ENCODE data around the gene PLLP. TPM values are rescaled to one million over a fixed set of nuclear protein-coding genes. Genes with fewer than 3 reads are reported as not detected.

Gene PLLP, protein sequence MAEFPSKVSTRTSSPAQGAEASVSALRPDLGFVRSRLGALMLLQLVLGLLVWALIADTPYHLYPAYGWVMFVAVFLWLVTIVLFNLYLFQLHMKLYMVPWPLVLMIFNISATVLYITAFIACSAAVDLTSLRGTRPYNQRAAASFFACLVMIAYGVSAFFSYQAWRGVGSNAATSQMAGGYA
- under 1 TPM; 0.34 to 0.54 TPM for total RNA-seq

DNA sequence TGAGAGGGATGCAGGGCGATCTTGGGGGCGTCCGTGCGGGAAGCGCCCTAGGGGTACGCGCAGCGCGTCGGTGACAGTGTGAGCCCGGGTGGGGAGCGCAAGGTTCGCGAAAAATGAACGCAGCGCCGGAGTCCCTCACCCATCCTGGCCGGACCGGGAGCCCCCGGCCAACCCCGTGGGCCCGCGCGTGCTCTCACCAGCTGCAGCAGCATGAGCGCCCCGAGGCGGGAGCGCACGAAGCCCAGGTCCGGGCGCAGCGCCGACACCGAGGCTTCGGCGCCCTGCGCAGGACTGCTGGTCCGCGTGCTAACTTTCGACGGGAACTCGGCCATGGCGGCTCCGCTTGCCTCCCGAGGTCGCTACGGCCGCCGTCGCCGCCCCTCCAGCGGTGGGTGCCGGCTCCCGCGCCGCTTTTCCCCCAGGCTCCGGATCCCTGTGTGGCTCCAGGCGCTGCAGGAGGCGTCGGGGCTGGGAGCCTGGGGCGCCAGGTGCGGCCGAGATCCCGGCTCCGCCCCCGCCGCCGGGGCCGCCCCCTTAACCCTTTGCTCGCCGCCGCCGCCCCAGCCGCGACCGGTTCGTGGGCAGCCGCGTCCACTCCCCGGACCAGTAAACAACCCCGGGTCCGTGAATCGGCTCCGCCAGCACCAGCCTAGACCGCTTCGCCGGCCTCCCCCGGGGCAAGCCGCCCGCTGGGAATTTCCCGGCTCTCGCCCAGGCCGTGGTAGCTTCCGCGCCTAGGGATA is at the start of gene PLLP:
Gene PLLP (minus strand): TSS at position 464 of the 743 bp plus-strand sequence. CDS start 132 bp downstream, at position 332.
- no peaks in the 10 kb centered on the region for H3K9me3 Mint-ChIP-seq
- peak; percentile 51 for DNase-seq
- no peak within 1 kb of the TSS for H3K27ac Mint-ChIP-seq
- peaks cover 20% of the 10 kb centered on the region for H3K27me3 Mint-ChIP-seq
- peaks cover 12% of the 10 kb centered on the region for H3K4me1 Mint-ChIP-seq
- H3K4me3 Mint-ChIP-seq = peak within 1 kb of the TSS; percentile 78
- H3K36me3 Mint-ChIP-seq = no peaks in the 10 kb centered on the region

DNA sequence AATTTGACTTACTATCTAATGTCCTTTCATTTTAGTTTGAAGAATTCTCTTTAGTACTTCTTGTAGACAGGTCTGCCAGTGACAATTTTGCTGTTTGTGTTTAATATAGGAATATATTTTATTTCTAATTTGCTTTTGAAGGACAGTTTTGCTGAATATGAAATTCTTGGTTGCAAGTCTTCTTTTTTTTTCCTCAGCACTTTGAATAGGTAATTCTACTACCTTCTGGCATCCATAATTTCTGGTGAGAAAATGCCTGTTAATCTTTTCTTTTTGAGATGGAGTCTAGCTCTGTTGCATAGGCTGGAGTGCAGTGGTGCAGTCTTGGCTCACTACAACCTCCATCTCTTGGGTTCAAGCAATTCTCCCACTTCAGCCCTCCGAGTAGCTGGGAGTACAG is 48.9 kb upstream of the PLLP start:
- no peak overlapping the region for H3K27ac Mint-ChIP-seq
- peaks cover 1% of the 10 kb centered on the region for H3K36me3 Mint-ChIP-seq
- H3K4me3 Mint-ChIP-seq = no peak overlapping the region
- H3K4me1 Mint-ChIP-seq = no peaks in the 10 kb centered on the region
- peaks cover 9% of the 10 kb centered on the region for H3K9me3 Mint-ChIP-seq
- no peak for DNase-seq
- H3K27me3 Mint-ChIP-seq = peaks cover 3% of the 10 kb centered on the region

DNA sequence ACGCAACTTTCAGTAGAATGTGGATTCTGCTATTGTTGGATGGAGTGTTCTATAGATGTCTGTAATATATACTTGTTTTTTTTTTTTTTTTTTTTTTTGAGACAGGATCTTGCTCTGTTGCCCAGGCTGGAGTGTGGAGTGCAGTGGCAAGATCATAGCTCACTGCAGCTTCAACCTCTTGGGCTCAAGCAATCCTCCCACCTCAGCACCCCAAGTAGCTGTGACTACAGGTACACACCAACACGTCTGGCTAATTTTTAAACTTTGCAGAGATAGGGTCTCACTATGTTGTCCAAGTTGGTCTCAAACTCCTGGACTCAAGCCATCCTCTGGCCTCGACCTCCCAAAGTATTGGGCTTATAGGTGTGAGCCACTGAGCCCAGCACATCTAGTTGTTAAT is 46.9 kb upstream of the PLLP start:
- DNase-seq = no peak
- Mint-ChIP-seq H3K9me3 (peaks cover 9% of the 10 kb centered on the region), H3K4me1 (no peaks in the 10 kb centered on the region), H3K27ac (no peak overlapping the region), H3K27me3 (no peaks in the 10 kb centered on the region), H3K36me3 (peaks cover 1% of the 10 kb centered on the region), H3K4me3 (no peak overlapping the region)

DNA sequence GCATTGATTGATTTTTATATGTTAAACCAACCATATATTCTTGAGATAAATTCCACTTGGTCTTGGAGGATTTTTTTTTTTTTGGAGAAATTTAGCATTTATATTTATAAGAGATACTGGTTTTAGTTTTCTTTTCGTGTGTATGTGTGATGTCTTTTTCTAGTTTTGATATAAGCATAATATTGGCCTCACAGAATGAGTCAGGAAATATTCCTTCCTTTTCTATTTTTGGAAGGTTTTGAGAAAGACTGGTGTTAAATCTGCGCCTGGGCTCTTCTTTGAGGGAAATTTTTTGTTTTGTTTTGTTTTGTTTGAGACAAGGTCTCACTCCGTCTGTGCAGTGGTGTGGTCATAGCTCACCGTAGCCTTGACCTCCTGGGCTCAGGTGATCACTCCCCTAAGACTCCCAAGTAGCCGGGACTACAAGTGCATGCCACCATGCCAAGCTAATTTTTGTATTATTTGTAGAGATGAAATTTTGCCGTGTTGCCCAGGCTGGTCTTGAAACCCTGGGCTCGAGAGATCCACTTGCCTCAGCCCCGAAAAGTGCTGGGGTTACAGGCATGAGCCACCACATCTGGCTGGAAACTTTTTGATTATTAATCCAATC is 45.4 kb upstream of the PLLP start:
- H3K27me3 Mint-ChIP-seq = no peaks in the 10 kb centered on the region
- no peaks in the 10 kb centered on the region for H3K4me1 Mint-ChIP-seq
- peaks cover 1% of the 10 kb centered on the region for H3K36me3 Mint-ChIP-seq
- H3K9me3 Mint-ChIP-seq = peaks cover 7% of the 10 kb centered on the region
- no peak overlapping the region for H3K27ac Mint-ChIP-seq
- no peak for DNase-seq
- no peak overlapping the region for H3K4me3 Mint-ChIP-seq

DNA sequence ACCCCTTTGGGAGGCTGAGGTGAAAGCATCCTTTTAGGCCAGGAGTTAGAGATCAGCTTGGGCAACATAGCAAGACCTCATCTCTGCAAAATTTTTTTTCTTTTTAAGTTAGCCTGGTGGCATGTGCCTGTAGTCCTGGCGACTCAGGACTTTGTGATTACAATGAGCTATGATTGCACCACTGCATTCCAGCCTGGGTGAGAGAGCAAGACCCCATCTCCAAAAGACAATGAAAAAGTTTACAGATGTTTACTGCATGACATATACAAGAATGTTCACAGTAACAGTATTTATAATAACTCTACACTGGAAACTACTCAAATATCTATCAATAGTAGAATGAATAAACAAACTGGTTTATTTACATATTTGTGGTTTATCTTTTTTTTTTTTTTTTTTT is 41.0 kb upstream of the PLLP start:
- H3K27me3 Mint-ChIP-seq = no peaks in the 10 kb centered on the region
- H3K4me3 Mint-ChIP-seq = no peak overlapping the region
- DNase-seq = no peak
- no peaks in the 10 kb centered on the region for H3K36me3 Mint-ChIP-seq
- no peaks in the 10 kb centered on the region for H3K9me3 Mint-ChIP-seq
- no peaks in the 10 kb centered on the region for H3K4me1 Mint-ChIP-seq
- H3K27ac Mint-ChIP-seq = no peak overlapping the region

DNA sequence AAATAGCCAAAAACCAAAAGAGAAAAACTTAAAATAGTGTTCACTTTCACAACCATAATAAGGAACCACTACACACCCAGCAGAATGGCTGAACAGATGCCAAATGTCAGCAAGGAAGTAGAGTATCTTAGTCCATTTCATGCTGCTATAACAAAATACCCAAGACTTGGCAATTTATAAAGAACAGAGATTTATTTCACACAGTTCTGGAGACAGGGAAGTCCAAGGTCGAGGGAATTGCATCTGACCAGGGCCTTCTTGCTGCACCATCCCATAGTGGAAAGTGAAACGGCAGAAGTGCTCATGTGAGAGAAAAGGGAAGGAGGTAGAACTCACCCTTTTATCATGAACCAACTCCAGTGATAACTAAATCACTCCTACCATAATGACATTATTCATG is 40.3 kb upstream of the PLLP start:
- Mint-ChIP-seq H3K27me3 (no peaks in the 10 kb centered on the region), H3K27ac (no peak overlapping the region), H3K36me3 (no peaks in the 10 kb centered on the region), H3K4me3 (no peak overlapping the region), H3K9me3 (no peaks in the 10 kb centered on the region), H3K4me1 (no peaks in the 10 kb centered on the region)
- DNase-seq = no peak

DNA sequence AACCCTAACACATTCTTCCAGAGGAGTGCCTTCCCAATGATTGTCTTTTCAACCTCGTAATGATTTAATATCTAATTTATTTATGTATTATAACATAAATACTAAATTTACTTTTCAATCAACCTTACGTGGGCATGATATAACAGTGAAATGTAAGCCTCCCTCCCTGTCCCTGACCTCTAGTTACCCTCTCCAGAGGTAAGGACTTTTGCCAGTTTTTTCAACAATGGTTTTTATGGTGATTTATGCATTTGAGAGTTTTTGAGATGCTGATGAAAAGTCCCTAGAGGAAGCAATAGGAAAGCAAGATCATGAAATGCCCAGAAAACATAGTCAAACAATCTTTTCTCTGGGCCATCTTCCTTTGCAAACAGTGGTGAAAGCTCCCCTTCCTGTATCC is 35.2 kb upstream of the PLLP start:
- Mint-ChIP-seq H3K4me3 (no peak overlapping the region), H3K9me3 (no peaks in the 10 kb centered on the region), H3K36me3 (no peaks in the 10 kb centered on the region), H3K4me1 (peaks cover 5% of the 10 kb centered on the region), H3K27me3 (no peaks in the 10 kb centered on the region), H3K27ac (no peak overlapping the region)
- no peak for DNase-seq

DNA sequence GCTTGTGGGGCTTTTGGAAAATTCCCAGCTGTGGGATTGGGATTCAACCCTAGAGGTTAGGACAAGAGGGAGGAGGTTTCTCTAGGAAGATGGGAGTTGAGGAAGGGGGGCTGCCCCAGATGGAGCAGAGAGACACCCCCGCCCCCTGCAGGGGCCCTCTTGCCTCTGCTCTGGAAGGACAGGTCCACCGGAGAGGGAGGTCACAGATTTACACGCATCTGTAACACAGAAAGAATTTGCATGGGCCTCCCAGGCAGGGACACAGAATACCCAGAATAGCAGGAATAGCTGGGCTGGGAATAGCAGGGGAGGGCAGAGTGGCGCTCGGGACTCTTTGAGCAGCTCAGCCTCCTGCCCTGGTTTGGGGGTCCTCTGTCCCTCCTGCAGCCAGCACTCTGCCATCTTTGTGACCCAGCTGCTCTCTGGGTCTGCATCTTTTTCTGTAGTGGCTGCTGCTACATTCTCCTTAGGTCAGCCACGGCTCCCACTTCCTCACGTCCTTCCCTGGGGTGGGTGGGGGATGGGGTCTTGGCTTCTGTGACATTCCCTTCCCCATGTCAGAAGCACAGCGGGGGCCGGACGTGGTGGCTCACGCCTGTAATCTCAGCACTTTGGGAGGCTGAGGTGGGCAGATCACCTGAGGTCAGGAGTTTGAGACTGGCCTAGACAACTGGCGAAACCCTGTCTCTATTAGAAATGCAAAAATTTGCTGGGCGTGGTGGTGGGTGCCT is 33.9 kb upstream of the PLLP start:
- no peaks in the 10 kb centered on the region for H3K27me3 Mint-ChIP-seq
- H3K4me1 Mint-ChIP-seq = peaks cover 13% of the 10 kb centered on the region
- no peaks in the 10 kb centered on the region for H3K9me3 Mint-ChIP-seq
- no peak overlapping the region for H3K4me3 Mint-ChIP-seq
- no peak overlapping the region for H3K27ac Mint-ChIP-seq
- H3K36me3 Mint-ChIP-seq = no peaks in the 10 kb centered on the region
- DNase-seq = no peak

DNA sequence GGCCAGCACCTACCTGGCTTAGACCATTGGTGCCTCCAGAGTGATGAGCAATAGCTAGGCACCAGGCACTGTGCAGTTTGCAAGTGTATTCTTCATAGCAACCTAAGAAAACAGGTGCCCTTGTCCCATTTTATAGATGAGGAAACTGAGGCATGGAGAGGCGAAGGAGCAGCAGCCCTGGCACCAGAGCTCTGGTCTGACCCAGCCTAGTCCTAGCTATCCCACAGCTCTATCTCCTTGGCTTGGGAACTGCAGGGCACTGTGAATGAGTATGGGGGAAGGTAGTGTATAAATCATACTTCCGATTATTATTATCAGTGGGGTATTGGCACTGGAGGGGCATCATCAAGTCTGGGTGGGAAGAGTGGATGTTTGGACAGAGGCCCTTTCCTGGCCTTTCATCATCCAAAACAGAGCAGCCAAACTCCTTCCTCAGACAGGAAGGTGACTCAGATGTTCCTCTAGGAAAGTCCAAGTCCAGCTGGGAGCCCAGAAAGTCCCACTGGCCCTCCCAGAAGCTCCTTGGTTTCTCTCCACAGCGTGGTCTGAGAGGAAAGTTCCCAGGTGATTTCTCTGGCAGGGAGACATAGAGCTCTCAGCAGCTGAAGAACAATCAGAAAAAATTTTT is 32.0 kb upstream of the PLLP start:
- H3K36me3 Mint-ChIP-seq = no peaks in the 10 kb centered on the region
- no peaks in the 10 kb centered on the region for H3K9me3 Mint-ChIP-seq
- peaks cover 17% of the 10 kb centered on the region for H3K4me1 Mint-ChIP-seq

DNA sequence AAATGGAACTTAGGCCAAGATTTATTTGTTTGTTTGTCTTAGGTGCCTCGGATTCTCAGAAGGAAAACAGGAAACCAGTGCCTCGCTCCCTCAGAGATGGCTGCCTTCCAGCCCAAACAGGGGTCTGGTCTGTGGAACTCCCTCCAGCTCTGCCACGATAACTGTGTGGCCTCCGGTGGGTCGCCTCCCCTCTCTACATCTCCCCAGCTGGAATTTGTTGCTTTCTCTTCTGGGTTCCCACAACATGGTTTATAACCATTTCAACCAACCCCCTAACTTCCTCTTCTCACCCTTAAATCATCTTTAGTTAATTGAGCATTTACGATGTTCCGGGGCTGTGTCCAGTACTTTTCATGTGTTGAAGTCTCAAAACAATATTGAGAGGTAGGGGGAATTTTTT is 30.9 kb upstream of the PLLP start:
- H3K4me3 Mint-ChIP-seq = no peak overlapping the region
- no peak overlapping the region for H3K27ac Mint-ChIP-seq
- no peak for DNase-seq
- peaks cover 17% of the 10 kb centered on the region for H3K4me1 Mint-ChIP-seq
- H3K27me3 Mint-ChIP-seq = peaks cover 3% of the 10 kb centered on the region
- H3K9me3 Mint-ChIP-seq = no peaks in the 10 kb centered on the region
- no peaks in the 10 kb centered on the region for H3K36me3 Mint-ChIP-seq

More for the DNA sequence above, 32.0 kb upstream of the PLLP start:
- DNase-seq = no peak
- Mint-ChIP-seq H3K27ac (no peak overlapping the region), H3K27me3 (peaks cover 3% of the 10 kb centered on the region), H3K4me3 (no peak overlapping the region)

DNA sequence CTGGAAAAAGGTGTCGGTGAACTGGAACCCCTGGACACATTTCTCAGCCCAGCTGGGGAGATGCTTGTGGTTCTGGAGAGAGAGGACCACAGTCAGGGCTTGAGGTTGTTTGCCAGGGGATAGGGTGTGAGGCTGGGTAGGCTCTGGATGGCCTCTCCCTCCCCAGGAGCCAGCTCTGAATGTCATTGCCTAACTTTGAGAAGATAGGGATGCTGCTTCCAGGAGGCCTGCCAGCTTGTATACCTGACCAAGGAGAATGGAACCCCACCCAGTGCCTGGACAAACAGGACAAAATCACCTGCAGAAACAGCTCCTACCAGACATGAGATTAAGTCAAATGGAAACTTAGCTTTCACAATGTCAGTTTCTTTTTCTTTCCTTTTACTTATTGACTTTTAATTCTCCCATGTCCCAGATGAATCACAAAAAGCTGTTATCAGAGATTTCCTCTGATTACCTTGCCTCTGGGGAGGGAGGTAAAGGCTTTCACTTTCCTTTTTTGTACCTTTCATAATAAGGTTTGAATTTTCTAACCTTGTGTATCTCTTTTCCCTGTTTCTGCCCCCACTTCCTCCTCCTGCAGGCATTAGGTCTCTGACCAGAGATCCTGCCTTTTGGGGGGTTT is 29.8 kb upstream of the PLLP start:
- H3K27me3 Mint-ChIP-seq = peaks cover 3% of the 10 kb centered on the region
- no peak overlapping the region for H3K4me3 Mint-ChIP-seq
- H3K27ac Mint-ChIP-seq = peak overlapping the region; percentile 69
- peaks cover 17% of the 10 kb centered on the region for H3K4me1 Mint-ChIP-seq
- H3K36me3 Mint-ChIP-seq = no peaks in the 10 kb centered on the region
- no peak for DNase-seq
- H3K9me3 Mint-ChIP-seq = no peaks in the 10 kb centered on the region

DNA sequence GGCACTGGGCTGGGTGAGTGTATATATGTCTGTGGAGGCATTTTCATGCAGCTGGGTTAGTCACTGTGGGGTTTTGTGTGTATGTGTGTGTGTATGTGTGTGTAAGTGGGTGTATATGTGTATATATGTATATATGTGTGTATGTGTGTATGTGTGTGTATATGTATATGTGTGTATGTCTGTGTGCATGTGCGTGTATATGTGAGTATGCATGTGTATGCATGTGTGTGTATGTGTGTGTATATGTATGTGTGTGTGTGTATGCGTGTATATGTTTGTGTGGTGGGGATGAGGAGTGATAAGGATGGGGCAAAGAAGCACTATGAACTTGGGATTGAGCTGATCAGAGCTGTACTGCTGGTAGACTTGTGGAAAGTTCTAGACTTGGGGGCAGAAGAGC is 29.0 kb upstream of the PLLP start:
- Mint-ChIP-seq H3K27ac (peak overlapping the region; percentile 9), H3K36me3 (no peaks in the 10 kb centered on the region), H3K4me3 (no peak overlapping the region), H3K27me3 (peaks cover 3% of the 10 kb centered on the region), H3K9me3 (no peaks in the 10 kb centered on the region), H3K4me1 (peaks cover 17% of the 10 kb centered on the region)
- no peak for DNase-seq

DNA sequence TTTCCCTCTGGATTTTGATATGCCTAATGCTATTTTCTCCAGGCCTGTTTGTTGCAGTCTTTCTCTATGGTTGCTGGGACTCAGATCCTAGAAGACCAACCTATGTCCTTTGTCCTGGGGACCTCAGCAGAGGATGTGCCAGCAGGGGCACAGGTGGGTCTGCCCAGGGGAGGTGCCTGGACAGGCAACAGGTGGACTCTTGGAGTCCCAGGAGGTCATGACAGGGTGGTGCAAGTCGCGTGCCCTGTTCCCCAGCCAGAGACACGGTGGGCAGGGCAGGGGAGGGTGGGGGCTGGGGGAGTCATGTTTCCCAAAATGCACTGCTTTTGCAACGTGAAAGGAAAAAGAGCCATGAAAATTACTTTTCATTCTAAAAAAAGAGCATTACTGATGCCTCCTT is 26.3 kb upstream of the PLLP start:
- no peak overlapping the region for H3K27ac Mint-ChIP-seq
- no peak overlapping the region for H3K4me3 Mint-ChIP-seq
- H3K27me3 Mint-ChIP-seq = peaks cover 7% of the 10 kb centered on the region
- H3K36me3 Mint-ChIP-seq = no peaks in the 10 kb centered on the region
- no peaks in the 10 kb centered on the region for H3K9me3 Mint-ChIP-seq
- DNase-seq = no peak
- peaks cover 16% of the 10 kb centered on the region for H3K4me1 Mint-ChIP-seq

DNA sequence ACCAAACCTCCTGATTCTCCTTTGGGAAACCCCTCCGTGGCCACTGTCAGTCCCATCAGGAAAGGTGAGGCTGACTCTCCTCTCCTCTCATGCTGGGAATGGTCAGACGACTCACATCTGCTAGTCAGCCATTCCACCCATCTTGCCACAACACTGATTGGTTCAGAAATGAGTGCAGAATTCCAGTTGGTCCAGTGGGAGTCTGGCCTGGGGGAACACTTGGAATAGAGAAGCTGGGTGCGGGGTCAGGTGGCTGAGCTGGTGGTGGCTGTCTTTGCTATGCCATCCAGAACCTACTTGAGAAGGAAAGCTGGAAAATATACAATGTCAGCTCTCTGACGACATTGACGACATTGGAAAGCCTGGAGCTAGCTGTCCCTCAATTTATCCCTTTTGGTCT is 23.6 kb upstream of the PLLP start:
- no peak overlapping the region for H3K27ac Mint-ChIP-seq
- DNase-seq = no peak
- H3K4me3 Mint-ChIP-seq = no peak overlapping the region
- H3K9me3 Mint-ChIP-seq = no peaks in the 10 kb centered on the region
- H3K27me3 Mint-ChIP-seq = peaks cover 7% of the 10 kb centered on the region
- peaks cover 4% of the 10 kb centered on the region for H3K4me1 Mint-ChIP-seq
- H3K36me3 Mint-ChIP-seq = no peaks in the 10 kb centered on the region

Measured in activated naive CD8-positive, alpha-beta T cell treated with anti-CD3 and anti-CD28 coated beads for 36 hours (primary cell).